HG02973 (cell line): Measurements from ENCODE around the gene RASSF5.

ENCODE experiments used
- ATAC-seq: cut with Tn5 transposase; IDR thresholded peaks from one replicate; pipeline ENCODE4 v1.9.1; 2021; ENCODE audit warnings: moderate library complexity; ENCODE audit not compliant: unreplicated experiment

Gene RASSF5

GRCh38 chr1:206540044-206540780 lies 32.9 kb downstream of the RASSF5 start:
- no peak for ATAC-seq

GRCh38 chr1:206541236-206541833 lies 34.0 kb downstream of the RASSF5 start:
- no peak for ATAC-seq

DNA sequence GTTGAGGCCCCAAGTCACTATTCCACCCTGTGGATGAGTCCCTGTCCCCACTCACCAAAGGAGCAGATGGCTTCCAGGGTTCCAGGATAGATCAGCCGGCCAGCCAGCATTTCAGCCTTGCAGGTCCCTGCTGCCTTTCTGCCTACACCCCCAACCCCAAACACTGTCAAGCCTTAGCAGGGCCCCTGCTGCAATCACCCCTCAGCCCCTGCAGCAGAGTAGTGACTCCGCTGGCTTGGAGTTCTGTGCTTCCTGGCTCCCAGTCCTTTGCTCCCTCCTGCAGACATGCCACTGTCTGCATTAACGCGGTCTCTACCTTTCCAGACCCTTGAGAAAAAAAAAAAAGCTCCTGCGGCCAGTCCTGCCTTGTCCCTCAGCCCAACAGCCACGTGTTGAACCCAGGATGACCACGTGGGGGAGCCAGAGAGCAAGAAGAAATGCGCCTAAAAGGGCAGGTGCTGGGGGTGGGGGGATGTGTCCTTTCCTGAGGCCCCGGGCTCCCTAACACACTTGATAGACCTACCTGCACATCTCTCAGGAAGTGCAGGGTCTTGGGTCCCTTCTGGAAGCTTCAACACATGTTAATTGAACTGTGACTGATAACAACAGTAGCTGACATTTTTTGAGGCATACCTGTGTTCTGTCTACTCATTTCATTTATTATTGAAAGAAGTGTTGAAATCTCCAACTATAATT lies 37.4 kb downstream of the RASSF5 start:
- no peak for ATAC-seq

GRCh38 chr1:206545351-206545750 lies 38.0 kb downstream of the RASSF5 start:
- no peak for ATAC-seq

DNA sequence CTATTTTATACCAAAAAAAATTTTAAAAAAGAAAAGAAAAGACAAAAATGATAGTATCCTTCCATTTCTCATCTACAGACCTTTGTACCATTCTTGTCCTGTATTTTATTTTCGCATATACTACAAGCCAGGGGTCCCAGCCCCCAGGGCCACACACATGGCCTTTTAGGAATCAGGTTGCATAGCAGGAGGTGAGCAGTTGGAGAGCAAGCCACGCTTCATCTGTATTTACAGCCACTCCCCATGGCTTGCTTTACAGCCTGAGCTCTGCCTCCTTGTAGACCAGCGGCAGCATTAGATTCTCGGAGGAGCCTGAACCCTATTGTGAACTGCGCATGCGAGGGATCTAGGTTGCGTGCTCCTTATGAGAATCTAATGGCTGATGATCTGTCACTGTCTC lies 39.8 kb downstream of the RASSF5 start:
- no peak for ATAC-seq

- ATAC-seq, result no peak
Measured at GRCh38 chr1:206550446-206550845, 43.1 kb downstream of the RASSF5 start.

DNA sequence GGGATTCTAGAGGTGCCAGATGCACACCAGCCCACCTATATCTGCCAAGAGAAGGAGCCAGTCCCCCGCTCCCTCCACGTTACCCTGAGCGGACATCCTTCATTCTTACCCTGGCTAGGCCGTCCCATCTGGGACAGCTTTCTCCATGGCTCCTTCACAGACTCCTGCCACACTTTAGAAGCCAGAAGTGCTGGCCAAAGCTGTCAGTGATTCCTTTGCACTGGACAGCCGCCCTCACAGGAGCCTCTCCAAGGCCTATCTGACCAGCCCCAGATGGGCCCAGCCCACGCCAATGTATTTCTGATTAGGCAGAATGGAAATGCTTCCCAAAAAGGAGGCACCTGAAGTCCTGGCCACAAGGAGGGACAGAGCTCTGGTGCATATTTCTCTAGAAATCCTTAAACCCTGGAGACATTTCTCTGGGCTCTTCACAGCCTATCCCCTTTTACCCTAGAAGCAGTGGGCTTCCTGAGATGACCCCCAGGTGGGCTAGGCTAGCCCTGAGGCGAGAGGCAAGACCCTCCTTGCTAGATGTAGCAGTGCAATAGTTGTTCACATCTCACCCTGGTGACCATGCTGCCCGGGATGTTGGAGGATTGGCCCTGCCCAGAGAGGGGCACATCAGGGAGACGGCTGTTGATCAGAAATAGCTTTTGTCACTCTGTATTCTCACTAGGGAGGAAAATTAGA lies 44.1 kb downstream of the RASSF5 start:
- no peak for ATAC-seq

- no peak for ATAC-seq
Measured at GRCh38 chr1:206551986-206552326, 44.6 kb downstream of the RASSF5 start.

GRCh38 chr1:206554211-206554610 lies 46.9 kb downstream of the RASSF5 start:
- ATAC-seq, result no peak

GRCh38 chr1:206554701-206555472 lies 47.6 kb downstream of the RASSF5 start:
- ATAC-seq, result no peak

DNA sequence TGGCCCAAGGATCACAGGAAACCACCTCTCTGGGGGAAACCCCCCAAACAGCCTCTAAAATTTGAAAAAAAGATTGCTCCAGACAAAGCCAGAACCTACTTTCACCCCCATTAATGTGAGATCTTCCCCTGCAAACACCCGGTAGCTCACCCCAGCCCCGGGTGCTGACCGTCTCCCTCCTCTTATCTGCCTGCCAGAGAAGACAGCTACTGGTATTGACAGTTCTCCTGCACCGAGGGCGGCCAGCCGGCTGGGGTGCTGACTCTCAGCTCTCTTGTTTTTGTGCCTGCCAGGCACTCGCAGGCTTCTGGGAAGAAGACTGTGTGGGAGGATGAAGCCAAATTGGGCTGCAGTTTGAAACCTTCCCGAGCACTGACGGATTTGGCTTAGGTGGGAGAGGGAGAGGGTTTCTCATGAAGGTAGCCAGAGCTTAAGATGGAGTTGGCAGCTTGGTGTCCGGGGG lies 48.2 kb downstream of the RASSF5 start:
- no peak for ATAC-seq

DNA sequence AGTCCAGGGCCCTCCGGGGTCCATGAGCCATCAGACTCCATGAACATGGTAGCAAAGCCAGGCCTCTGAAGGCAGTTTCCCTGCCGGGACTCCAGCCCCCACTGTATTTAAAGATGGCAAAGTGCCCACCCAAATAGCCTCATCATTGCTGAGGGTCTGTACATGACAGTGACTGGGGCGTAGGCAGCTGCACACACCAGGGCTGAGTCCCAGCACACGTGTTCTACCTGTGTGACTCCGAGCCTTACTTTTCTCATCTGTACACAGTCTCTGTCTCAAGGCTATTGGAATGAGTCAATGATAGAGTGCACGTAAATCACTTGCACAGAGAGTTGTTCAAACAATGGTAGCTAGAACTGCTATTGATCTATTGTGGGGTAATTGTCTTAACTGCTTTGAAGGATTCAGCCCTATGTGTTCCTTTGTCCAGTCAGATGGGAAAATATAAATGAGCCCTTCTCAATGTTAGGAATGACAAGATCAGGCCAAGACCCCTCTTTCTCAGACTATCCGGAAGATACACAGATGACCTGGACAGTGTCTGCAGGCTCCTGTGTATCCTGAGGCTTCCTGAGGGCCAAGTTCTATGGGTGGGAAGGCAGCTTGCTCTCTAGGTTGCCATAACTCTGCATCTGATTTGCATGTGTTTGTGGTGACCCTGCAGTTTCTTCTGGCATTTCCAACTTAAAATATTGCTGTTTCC lies 48.9 kb downstream of the RASSF5 start:
- no peak for ATAC-seq

DNA sequence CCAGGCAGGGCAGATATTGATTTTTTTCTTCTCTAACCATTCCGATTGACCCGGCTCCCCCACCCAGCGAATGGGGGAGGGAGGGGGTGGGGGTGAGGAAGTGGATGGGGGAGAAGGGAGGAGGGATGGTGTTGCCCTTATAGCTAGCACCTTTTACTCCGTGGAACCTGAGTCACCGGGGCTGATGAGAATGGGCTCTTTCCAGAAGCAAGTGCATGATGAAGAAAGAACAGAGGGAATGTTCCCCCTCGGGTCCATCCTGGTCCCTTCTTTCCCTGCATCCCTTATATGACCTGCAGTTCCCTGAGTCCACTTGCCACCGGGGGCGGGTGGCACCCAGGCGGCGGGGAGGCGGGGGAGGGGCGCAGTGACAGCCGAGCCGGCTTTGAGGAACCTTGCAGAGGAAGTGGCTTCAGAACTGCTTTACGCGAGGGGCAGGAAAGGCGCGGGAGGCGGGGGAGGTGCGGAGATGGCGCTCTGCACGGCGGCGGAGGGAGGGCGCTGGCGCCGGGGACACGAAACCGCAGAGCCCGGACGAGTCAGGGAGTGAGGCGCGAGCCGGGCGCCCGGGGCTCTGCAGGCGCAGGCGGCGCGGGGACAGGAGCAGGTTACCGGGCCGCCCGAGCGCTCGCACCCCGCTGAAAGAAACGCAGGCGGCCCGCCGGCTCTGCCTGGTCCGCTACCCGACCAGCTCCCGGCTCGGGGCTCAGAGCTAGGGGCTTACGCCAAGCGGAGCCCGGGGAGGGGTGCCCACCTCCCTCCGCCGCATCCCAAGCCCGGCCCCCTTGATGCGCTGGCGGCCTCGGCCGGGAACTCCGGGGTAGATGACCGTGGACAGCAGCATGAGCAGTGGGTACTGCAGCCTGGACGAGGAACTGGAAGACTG lies 49.7 kb downstream of the RASSF5 start:
- peak; percentile 41 for ATAC-seq

GRCh38 chr1:206557636-206558473 lies 50.5 kb downstream of the RASSF5 start:
- ATAC-seq, result no peak

GRCh38 chr1:206558794-206559671 lies 51.7 kb downstream of the RASSF5 start:
- ATAC-seq, result no peak

- no peak for ATAC-seq
Measured at GRCh38 chr1:206559672-206559995, 52.3 kb downstream of the RASSF5 start.

DNA sequence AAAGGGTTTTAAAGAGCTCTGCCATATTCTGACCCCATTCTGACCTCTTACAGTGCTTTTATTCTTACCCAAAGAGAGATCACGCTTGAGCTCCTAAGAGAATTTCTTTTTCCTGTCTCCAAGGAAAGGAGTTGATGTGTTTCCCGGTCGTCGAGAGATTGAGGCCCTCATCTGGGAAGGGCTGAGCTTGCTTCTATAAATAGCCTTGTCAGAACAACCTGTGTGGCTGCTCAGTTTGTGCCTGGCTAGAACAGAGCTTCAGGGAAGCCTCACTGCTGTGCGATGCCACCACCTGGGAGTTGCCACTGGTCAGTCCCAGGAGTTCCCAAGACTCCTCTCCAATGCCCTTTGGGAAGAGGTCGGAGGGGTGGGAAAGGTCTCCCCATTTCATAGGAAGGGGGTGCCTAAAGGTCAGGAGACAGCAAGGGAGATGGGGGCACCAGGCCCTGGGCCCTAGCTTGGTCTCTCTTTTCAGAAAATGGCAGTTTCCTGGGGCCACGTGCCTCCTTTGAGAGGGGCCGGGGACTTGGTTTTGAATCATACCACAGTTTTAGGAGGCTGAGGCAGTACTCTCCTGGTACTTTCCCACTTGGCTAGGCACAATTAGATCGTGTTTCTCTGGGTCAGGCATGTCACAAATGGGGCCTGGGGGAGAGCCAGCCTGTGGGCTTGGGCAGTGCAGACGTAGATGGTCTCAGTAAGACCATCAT lies 52.8 kb downstream of the RASSF5 start:
- no peak for ATAC-seq
